ENCODE data around the gene ABHD16B. TPM values are rescaled to one million over a fixed set of nuclear protein-coding genes. Genes with fewer than 3 reads are reported as not detected.

The ABHD16B gene
- polyA plus RNA-seq, 4 donors: 0.34 to 0.67 TPM; not detected in 2

DNA sequence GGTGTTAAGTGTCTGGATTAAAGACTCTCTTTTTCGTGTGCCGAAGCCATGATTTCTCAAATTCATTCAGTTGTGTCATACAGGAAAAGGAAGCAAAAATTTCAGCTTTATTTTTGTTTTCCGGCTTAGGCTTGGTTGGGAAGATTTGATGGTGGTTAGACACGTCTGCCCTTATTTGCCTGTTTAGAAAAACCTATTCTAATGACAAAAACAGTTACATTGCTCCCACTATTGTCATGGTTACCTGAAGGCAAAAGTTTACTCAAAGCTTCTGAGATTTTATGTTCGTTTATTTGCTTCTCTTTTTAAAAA, 34.6 kb downstream of the ABHD16B start:
- Histone ChIP-seq H3K4me1 (ENCODE audit: control insufficient read depth in 3 of 3, insufficient read depth in 2 of 3, low read depth in 1 of 3, low read length in 2 of 3) (peaks cover 7 to 20% (median 8%) of the 10 kb centered on the region in 3 donors), H3K27me3 (ENCODE audit: control insufficient read depth in 3 of 3, insufficient read depth in 3 of 3, low read length in 3 of 3) (no peaks in the 10 kb centered on the region), H3K36me3 (ENCODE audit: control insufficient read depth in 3 of 3, insufficient read depth in 2 of 3, low read depth in 1 of 3, low read length in 3 of 3) (peaks cover 0 to 25% (median 0%) of the 10 kb centered on the region in 3 donors), H3K27ac (ENCODE audit: low read depth in 1 of 3, low read length in 2 of 3) (peak overlapping the region; percentile 84 to 94 (median 93)), H3K4me3 (ENCODE audit: low read depth in 1 of 3, low read length in 3 of 3) (peak overlapping the region; percentile 54 to 79 (median 65)), H3K9me3 (ENCODE audit: control insufficient read depth in 2 of 2, insufficient read depth in 1 of 2, low read depth in 1 of 2, low read length in 1 of 2) (no peaks in the 10 kb centered on the region)
- FAIRE-seq (no peak), DNase-seq (no peak)
- WGBS, 3 donors: 0 to 1% (median 0%) methylated on average over 5 of the region's 5 CpGs

DNA sequence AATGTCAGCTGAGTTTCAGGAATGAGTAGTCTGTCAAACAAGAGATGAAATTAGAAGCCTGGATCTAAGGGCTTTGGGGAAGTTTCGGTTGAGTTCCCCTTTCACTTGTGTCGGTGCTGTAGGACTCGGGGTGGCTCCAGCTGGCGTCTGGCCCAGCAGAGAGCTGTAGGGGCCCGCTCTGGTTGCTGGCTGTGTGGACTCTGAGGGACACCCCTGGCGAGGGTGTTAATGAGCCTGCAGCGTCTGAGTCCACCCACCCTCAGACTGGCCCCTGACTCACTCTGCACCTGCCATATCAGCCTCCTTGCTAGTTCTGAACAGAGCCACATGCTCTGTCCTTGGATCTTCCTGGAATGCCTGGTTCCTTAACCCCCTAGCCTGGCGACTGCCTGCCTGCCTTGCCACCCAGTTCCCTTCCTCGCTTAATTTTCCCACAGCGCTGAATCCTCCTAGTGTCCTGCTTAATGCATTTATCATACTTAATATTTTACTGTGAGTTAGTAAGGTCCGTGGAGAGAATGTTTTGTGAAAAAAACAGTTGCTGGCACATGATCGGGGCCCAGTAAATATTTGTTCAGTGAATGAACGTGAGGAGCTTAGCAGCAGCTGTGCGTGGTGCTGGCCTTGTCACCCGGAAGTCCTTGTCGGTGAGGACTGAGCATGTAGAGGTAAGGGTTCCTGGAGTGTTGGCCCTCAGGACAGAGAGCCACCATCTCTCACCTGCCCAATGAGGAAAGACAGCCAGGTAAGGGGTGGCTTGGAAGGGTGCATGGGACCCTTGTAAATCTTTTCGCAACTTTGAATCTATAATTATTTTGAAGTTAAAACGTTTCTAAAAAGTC, 35.2 kb downstream of the ABHD16B start:
- Histone ChIP-seq H3K4me1 (ENCODE audit: control insufficient read depth in 3 of 3, insufficient read depth in 2 of 3, low read depth in 1 of 3, low read length in 2 of 3) (peaks cover 7 to 20% (median 8%) of the 10 kb centered on the region in 3 donors), H3K4me3 (ENCODE audit: low read depth in 1 of 3, low read length in 3 of 3) (peak overlapping the region in 2 of 3 donors; percentile 54 to 79), H3K27ac (ENCODE audit: low read depth in 1 of 3, low read length in 2 of 3) (peak overlapping the region; percentile 84 to 94 (median 93)), H3K27me3 (ENCODE audit: control insufficient read depth in 3 of 3, insufficient read depth in 3 of 3, low read length in 3 of 3) (no peaks in the 10 kb centered on the region), H3K9me3 (ENCODE audit: control insufficient read depth in 2 of 2, insufficient read depth in 1 of 2, low read depth in 1 of 2, low read length in 1 of 2) (no peaks in the 10 kb centered on the region), H3K36me3 (ENCODE audit: control insufficient read depth in 3 of 3, insufficient read depth in 2 of 3, low read depth in 1 of 3, low read length in 3 of 3) (peaks cover 0 to 24% (median 0%) of the 10 kb centered on the region in 3 donors)
- DNase-seq: peak; percentile 73 to 76
- 5 to 12% (median 11%) methylated on average over 18 of the region's 18 CpGs for WGBS, 3 donors
- no peak for FAIRE-seq

- Histone ChIP-seq H3K27ac (ENCODE audit: low read depth in 1 of 3, low read length in 2 of 3) (peak overlapping the region in 1 of 3 donors; percentile 58), H3K36me3 (ENCODE audit: control insufficient read depth in 3 of 3, insufficient read depth in 2 of 3, low read depth in 1 of 3, low read length in 3 of 3) (peaks cover 0 to 18% (median 0%) of the 10 kb centered on the region in 3 donors), H3K4me1 (ENCODE audit: control insufficient read depth in 3 of 3, insufficient read depth in 2 of 3, low read depth in 1 of 3, low read length in 2 of 3) (peaks cover 6 to 20% (median 7%) of the 10 kb centered on the region in 3 donors), H3K4me3 (ENCODE audit: low read depth in 1 of 3, low read length in 3 of 3) (no peak overlapping the region), H3K27me3 (ENCODE audit: control insufficient read depth in 3 of 3, insufficient read depth in 3 of 3, low read length in 3 of 3) (no peaks in the 10 kb centered on the region), H3K9me3 (ENCODE audit: control insufficient read depth in 2 of 2, insufficient read depth in 1 of 2, low read depth in 1 of 2, low read length in 1 of 2) (no peaks in the 10 kb centered on the region)
- DNase-seq: peak in 1 of 2 donors; percentile 54
- no peak for FAIRE-seq
- 51 to 77% (median 55%) methylated on average over 6 of the region's 6 CpGs for WGBS, 3 donors
Measured at GRCh38 chr20:63897978-63898561, 36.8 kb downstream of the ABHD16B start.

GRCh38 chr20:63898882-63899558, 37.7 kb downstream of the ABHD16B start:
- Histone ChIP-seq H3K4me1 (ENCODE audit: control insufficient read depth in 3 of 3, insufficient read depth in 2 of 3, low read depth in 1 of 3, low read length in 2 of 3) (peaks cover 5 to 17% (median 7%) of the 10 kb centered on the region in 3 donors), H3K4me3 (ENCODE audit: low read depth in 1 of 3, low read length in 3 of 3) (no peak overlapping the region), H3K27ac (ENCODE audit: low read depth in 1 of 3, low read length in 2 of 3) (no peak overlapping the region), H3K9me3 (ENCODE audit: control insufficient read depth in 2 of 2, insufficient read depth in 1 of 2, low read depth in 1 of 2, low read length in 1 of 2) (no peaks in the 10 kb centered on the region), H3K36me3 (ENCODE audit: control insufficient read depth in 3 of 3, insufficient read depth in 2 of 3, low read depth in 1 of 3, low read length in 3 of 3) (peaks cover 0 to 20% (median 2%) of the 10 kb centered on the region in 3 donors), H3K27me3 (ENCODE audit: control insufficient read depth in 3 of 3, insufficient read depth in 3 of 3, low read length in 3 of 3) (no peaks in the 10 kb centered on the region)
- DNase-seq (no peak), FAIRE-seq (no peak)
- 81 to 85% (median 82%) methylated on average over 10 of the region's 10 CpGs for WGBS, 3 donors

DNA sequence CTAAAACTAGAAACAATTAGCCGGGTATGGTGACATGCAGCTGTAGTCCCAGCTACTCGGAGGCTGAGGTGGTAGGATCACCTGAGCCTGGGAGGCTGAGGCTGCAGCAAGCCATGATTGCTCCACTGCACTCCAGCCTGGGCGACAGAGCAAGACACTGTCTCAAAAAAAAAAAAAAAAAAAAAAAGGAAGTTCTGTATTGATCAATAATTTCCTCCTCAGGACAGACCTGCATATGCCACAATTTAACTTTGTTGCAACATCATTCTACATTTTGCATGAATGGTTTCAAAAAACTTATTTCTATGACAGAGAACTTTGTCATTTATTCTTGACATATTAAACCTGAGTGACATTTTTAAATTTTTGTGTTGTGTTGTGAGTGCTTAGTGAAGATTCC, 39.1 kb downstream of the ABHD16B start:
- no peak for DNase-seq
- WGBS, 3 donors: 62 to 82% (median 75%) methylated on average over 3 of the region's 3 CpGs
- Histone ChIP-seq H3K27me3 (ENCODE audit: control insufficient read depth in 3 of 3, insufficient read depth in 3 of 3, low read length in 3 of 3) (no peaks in the 10 kb centered on the region), H3K4me3 (ENCODE audit: low read depth in 1 of 3, low read length in 3 of 3) (no peak overlapping the region), H3K36me3 (ENCODE audit: control insufficient read depth in 3 of 3, insufficient read depth in 2 of 3, low read depth in 1 of 3, low read length in 3 of 3) (peaks cover 0 to 24% (median 2%) of the 10 kb centered on the region in 3 donors), H3K27ac (ENCODE audit: low read depth in 1 of 3, low read length in 2 of 3) (peak overlapping the region in 1 of 3 donors; percentile 3), H3K9me3 (ENCODE audit: control insufficient read depth in 2 of 2, insufficient read depth in 1 of 2, low read depth in 1 of 2, low read length in 1 of 2) (no peaks in the 10 kb centered on the region), H3K4me1 (ENCODE audit: control insufficient read depth in 3 of 3, insufficient read depth in 2 of 3, low read depth in 1 of 3, low read length in 2 of 3) (peaks cover 5 to 13% (median 7%) of the 10 kb centered on the region in 3 donors)
- no peak for FAIRE-seq

DNA sequence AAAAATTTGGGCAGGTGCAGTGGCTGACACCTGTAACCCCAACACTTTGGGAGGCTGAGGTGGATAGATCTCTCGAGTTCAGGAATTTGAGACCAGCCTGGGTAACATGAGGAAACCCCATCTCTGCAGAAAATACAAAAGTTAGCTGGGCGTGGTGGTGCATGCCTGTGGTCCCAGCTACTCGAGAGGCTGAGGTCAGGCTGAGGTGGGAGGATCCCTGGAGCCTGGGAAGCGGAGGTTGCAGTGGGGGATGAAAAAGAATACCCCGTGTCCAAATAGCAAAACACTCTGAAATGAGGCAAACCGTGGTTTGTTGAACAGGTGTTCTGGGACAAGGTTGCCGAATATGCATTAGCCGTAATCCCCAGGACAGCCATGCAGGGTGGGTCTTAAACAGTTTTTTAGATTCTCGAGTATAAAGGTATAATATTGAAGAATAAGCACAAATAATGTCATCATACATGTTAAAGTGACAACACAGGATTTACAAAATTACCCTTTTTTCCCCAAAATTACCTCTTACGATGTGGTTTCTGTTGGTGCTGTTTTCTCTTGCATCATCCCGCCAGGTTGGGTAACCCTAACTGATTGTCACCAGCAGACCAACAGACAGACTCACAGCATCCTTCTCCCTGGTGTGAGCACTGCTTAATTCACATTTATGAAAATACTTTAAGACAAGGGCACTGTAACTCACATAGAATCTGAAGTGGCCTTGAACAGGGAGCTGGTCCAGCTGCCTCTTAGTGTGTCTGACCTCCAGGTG, 42.7 kb downstream of the ABHD16B start:
- Histone ChIP-seq H3K9me3 (ENCODE audit: control insufficient read depth in 2 of 2, insufficient read depth in 1 of 2, low read depth in 1 of 2, low read length in 1 of 2) (no peaks in the 10 kb centered on the region), H3K36me3 (ENCODE audit: control insufficient read depth in 3 of 3, insufficient read depth in 2 of 3, low read depth in 1 of 3, low read length in 3 of 3) (peaks cover 0 to 18% (median 2%) of the 10 kb centered on the region in 3 donors), H3K27me3 (ENCODE audit: control insufficient read depth in 3 of 3, insufficient read depth in 3 of 3, low read length in 3 of 3) (no peaks in the 10 kb centered on the region), H3K4me1 (ENCODE audit: control insufficient read depth in 3 of 3, insufficient read depth in 2 of 3, low read depth in 1 of 3, low read length in 2 of 3) (peaks cover 3 to 9% (median 9%) of the 10 kb centered on the region in 3 donors), H3K27ac (ENCODE audit: low read depth in 1 of 3, low read length in 2 of 3) (no peak overlapping the region), H3K4me3 (ENCODE audit: low read depth in 1 of 3, low read length in 3 of 3) (no peak overlapping the region)
- DNase-seq: no peak
- FAIRE-seq: no peak
- WGBS, 3 donors: 83 to 87% (median 85%) methylated on average over 11 of the region's 11 CpGs

DNA sequence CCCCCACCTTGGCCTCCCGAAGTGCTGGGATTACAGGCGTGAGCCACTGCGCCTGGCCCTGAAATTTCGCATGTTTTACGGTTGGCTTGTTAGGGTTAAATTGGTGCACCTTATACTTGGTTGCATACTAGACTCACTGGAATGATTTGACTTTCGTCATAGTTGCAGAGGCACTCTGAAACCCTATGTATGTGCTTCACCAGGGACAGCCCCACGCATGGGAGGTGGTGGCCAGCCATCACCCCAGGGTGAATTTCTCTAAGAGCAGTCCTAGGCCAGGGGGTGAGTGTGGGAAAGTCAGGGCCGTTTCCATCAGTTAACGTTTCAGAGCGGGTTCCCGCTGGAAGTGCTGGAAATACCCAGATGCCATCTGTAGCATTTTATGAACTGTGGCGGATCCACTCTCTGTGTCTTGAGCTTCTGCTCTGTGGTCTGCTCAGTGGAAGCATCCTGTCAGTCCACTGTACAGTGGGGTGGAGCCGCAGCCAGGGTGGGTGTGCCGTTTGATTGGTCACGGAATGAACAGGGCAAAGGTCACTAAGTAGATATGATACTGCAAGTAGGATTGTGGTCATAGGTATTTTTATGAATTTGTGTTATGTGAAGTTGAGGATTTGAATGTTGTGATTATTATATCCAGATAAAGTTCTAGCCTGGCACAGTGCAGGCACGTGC, 46.8 kb downstream of the ABHD16B start:
- 33 to 65% (median 54%) methylated on average over 16 of the region's 16 CpGs for WGBS, 3 donors
- Histone ChIP-seq H3K27ac (ENCODE audit: low read depth in 1 of 3, low read length in 2 of 3) (peak overlapping the region in 2 of 3 donors; percentile 78 to 81), H3K36me3 (ENCODE audit: control insufficient read depth in 3 of 3, insufficient read depth in 2 of 3, low read depth in 1 of 3, low read length in 3 of 3) (peaks cover 0 to 14% (median 2%) of the 10 kb centered on the region in 3 donors), H3K27me3 (ENCODE audit: control insufficient read depth in 3 of 3, insufficient read depth in 3 of 3, low read length in 3 of 3) (no peaks in the 10 kb centered on the region), H3K4me1 (ENCODE audit: control insufficient read depth in 3 of 3, insufficient read depth in 2 of 3, low read depth in 1 of 3, low read length in 2 of 3) (peaks cover 0 to 12% (median 10%) of the 10 kb centered on the region in 3 donors), H3K9me3 (ENCODE audit: control insufficient read depth in 2 of 2, insufficient read depth in 1 of 2, low read depth in 1 of 2, low read length in 1 of 2) (no peaks in the 10 kb centered on the region), H3K4me3 (ENCODE audit: low read depth in 1 of 3, low read length in 3 of 3) (no peak overlapping the region)
- peak; percentile 73 to 93 for DNase-seq
- no peak for FAIRE-seq

Data from small intestine (tissue), 7 donors.